Stomach (tissue), 4 donors: Measurements from ENCODE around the gene TJP2.

ENCODE experiments used
- CTCF ChIP-seq, 7 experiments: fragments of 450-650 bp in 4 of 7; fragments of 200-600 bp in 3 of 7; sonication (generic) in 3 of 7; IDR thresholded peaks; one replicate each; pipeline ENCODE4 v1.5.1; 2016 to 2019; ENCODE audit warnings: antibody characterized with exemption in 7 of 7, control low read depth in 2 of 7, mild to moderate bottlenecking in 1 of 7
- POLR2AphosphoS5 ChIP-seq, 3 donors: sonication (generic); formaldehyde crosslinking; IDR thresholded peaks; one replicate each; pipeline ENCODE4 v1.6.1; 2016; ENCODE audit warnings: antibody characterized with exemption in 3 of 3

- TF ChIP-seq CTCF (IDR thresholded peaks at IDR 0.05) = no peak
- TF ChIP-seq POLR2AphosphoS5 (IDR thresholded peaks at IDR 0.05) = no peak
These were observed at the start of gene TJP2 for GRCh38 chr9:69173891-69174615.
